HG02623 (cell line): ENCODE results near the gene IL33.

Source experiments
- ATAC-seq: cut with Tn5 transposase; IDR thresholded peaks from one replicate; pipeline ENCODE4 v1.9.1; 2021; ENCODE audit warnings: moderate library complexity; ENCODE audit not compliant: unreplicated experiment

Gene IL33

GRCh38 chr9:6216002-6216401 is 395 bp downstream of the IL33 start:
- no peak for ATAC-seq

DNA sequence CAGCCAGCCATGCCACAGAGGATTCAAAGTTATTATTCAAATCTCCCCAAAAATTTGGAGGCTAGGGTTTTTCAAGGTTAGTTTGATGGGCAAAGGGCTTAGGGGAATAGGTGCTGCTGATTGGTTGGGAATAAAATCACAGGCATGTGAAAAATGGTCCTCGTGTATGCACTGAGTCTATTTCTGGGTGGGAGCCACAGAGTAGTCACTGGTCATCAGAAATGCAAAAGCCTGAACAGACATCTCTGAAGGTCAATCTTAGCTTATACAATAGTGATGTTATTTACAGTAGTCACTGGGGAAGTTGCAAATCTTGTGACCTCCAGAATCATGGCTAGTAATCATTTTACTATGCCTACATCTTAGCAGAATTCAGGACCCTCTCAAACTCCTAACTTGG is 1.3 kb downstream of the IL33 start:
- no peak for ATAC-seq

DNA sequence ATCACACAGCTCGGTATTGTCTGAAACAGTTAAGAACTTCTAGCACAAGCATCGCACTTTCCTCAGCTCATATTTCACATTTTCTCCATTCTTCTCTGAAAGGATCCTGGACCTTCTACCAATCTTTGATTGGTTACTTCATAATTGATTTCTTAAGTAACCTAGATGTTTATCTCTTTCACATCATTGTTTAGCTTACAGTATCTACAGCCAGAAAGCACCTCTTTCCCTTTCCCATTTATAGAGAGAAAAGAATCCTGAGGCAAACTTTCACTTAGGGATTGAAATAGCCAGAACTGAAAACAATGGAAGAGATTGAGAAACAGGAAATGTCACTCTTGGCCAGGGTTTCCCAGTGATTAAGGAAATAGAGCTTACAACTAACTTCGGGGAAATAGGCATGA is 2.5 kb downstream of the IL33 start:
- no peak for ATAC-seq

DNA sequence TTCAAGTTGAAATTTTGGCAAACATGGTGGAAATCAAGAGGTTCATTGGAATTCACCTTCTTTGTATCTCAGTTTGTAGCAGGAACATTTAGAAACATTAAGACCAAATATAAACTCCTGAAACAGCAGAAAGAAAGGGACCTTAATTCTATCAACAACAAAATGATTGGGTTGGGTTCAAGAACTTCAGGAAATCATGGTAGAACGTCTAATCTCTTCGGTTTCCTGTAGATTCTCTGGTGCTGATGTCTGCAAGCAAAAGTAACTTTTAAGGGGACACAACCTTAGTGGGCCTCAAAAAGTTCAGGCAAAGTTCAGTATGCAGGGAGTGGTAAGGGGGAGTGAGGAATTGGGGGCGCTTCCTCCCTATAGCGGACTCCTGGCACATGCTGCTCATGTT is 3.4 kb downstream of the IL33 start:
- ATAC-seq, result no peak

- ATAC-seq, result no peak
Observed at GRCh38 chr9:6219981-6220380, 4.4 kb downstream of the IL33 start.

DNA sequence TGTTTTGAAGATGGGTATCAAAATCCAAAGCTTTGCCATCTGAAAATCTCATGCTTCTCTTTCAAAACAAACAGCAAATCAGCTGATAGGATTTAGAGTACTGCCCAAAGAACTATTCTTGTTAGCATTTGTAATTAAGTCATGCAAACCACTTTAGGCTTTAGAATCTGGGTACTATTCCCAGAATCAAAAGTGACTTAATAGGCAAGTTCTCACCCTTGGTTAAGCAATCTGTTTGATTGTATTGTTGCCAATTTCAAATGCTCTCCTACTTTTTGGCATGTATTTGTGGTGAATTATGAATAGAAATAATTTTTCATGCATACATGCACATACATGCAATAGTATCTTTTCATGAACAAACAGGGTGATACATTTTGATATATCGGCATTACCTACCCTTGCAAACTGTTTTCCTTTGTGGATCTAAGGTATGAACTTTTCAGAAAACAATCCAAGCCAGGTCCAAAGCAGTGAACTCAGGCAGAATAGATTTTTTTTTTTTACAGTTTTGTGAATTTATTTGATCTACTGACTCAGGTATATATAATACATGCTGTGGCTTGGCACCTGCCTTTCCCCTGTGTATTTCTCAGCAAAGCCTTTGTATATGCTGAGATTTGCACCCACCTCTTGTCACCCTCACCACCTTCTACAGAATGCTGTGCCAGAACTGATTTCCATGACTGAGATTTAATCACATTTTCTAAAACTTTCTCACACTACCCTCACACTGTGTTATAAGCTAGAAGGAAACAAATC is 9.0 kb downstream of the IL33 start:
- ATAC-seq, result no peak

GRCh38 chr9:6226696-6227095 is 11.1 kb downstream of the IL33 start:
- ATAC-seq, result no peak

DNA sequence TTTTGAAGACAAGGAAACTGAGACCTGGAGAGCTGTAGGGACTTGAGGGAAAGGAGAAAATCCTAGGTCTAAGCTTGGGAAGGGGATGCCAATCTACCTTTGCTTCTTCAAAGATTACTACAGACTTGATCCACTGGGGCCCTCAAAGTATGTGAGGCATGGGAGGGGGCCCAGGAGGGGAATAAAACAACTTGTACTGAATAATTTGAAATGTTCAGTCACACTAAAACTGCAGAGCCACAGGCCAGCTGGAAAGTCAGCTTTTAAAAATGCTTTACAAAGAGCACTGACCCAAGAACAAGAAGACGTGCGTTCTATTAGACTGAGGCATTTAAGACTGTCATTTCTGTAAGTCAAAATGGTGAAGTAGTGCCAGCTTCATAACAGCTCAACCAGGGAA is 13.6 kb downstream of the IL33 start:
- ATAC-seq, result no peak

DNA sequence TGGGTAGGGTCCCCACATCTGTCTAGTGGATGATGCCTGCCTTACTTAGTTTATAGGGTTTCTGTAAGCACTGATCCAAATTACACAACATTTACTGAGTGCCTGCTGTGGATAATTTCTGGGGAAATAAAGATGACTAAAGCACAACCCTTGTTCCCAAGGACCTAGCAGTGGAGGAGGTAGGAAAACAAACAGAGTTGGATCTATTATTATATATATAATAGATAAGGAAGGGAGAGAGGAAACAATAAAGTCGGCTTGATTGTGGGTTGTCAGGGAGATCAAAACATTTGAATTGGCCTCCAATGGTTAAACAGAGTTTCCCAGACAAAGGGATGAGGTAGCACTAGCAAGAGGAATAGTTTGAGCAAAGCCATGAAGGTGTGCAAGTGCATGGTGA is 14.0 kb downstream of the IL33 start:
- no peak for ATAC-seq

GRCh38 chr9:6230037-6230780 is 14.6 kb downstream of the IL33 start:
- no peak for ATAC-seq

DNA sequence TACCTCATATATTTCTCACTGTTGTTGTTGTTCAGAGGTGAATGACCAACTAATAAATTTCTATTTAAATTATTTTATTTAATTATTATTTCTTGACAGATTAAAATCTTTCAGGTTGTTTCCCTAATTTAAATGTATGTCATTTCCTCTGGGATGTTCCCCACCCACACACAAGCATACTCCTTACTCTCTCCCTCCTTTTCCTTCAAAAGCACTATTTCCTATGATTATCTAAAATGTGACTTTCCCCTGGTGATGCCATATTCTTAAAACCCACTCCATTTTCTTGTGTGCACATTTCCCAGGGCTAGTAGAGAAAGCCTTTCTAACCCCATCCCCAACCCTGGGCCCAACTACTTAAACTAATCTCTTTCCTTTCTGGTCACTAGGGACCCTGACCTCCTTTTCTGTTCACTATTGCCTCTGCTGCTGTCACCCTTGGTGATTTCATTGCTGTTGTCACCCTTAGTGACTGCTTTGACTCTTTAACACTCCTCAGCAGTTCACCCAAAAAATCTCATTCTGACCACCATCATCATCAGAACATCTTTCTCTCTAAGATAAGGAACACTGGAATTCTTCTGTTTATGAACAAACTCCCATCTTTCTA is 16.8 kb downstream of the IL33 start:
- ATAC-seq, result no peak

DNA sequence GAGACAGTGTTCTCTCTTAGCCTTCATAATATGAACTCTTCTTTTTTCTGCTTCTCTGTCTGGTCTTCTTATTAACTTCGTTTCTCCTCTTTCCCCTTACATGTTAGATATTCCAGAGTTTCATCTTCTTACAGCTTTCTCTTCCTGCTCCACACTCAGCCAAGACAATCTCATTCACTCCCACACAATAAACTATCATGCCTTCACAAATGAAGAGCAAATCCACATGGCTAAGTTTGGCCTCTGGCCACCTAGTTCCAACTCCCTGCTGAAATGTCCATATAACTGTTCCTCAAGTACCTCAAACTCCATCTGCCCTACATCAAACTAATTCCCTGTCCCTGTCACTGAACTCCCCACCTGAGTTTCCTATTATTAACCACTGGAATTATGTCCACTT is 18.4 kb downstream of the IL33 start:
- no peak for ATAC-seq

DNA sequence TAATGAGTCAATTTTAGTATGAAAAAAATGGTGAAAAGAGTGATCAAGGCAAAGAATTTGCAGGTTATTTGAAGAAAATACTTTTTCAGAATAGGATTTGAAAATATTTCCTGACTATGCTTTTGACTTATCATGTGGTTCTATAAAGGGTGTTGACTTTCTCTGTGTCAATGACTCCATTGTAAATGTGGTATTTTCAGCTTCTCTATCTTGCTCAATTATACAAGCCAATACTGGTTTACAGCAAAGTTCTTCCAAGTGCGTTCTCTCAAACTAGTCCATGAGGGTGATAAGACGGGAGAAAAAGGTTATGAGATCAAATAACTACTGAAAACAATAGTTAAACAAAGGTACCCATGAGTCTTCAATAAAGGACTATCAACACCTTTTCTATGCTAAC is 21.7 kb downstream of the IL33 start:
- ATAC-seq, result no peak

- ATAC-seq, result no peak
Observed at GRCh38 chr9:6239048-6239461, 23.4 kb downstream of the IL33 start.

- no peak for ATAC-seq
Observed at GRCh38 chr9:6239694-6240093, 24.1 kb downstream of the IL33 start.

DNA sequence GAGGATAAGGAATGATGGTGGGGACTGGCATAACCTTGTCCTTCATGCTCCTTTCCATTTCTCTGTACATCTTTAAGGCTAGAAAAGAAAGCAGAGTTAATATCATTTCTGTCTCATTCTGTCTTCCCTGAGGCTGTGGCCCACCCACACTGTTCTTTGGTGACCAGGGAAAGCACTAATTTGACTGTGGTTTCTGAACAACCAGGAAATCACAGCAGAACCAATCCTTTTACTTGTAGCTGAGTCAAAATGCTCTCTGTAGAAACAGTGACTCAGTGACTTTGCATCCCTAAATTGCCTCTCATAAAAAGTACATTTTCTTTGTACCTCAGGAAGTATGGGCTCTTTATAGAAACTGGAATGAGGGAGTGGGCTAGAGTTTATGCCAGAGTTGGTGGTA is 28.1 kb downstream of the IL33 start:
- peak; percentile 92 for ATAC-seq

DNA sequence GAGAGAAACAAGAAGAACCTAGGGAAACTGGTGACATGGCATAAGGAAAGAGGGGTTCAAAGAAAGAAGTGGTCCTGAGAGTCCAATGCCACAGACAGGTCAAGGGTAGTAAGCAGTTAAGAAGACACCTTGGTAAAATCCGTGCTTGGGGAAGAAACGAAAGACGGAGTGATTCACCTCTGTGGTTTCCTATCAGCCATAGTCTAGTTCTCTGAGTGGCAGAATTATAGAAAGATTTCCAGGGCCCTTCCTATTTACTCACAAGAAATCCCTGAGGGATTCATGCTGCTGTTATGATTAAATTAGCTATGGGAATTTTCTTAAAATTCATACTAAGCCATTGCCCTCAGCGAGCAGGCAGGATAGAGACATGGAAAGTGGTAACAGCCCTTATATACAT is 31.7 kb downstream of the IL33 start:
- ATAC-seq, result no peak

DNA sequence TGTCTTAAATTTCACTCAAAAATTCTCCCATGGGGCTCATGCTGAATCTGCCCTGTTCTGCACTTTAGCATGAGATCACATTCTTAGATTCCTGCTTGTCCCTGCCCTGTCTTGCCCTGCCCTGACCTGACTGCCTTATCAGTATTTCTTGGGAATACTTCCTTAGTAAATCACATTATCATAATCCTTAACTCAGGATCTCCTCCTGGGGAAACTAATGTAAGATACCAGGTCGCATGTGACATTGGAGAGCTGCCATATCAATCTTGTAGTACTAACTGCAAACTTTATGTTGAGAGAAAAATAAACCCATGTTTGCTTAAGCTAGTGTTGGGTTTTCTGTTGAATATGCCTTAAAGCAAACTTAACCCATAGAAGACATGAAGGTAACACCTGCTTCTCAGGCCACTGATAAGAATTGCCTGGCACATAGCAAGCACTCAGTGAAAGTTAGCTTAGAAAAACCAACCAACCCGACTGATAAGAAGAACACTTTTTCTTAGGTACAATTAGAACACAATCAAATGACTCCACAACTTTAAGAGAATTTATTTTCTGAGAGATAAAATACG is 53.3 kb downstream of the IL33 start:
- no peak for ATAC-seq

DNA sequence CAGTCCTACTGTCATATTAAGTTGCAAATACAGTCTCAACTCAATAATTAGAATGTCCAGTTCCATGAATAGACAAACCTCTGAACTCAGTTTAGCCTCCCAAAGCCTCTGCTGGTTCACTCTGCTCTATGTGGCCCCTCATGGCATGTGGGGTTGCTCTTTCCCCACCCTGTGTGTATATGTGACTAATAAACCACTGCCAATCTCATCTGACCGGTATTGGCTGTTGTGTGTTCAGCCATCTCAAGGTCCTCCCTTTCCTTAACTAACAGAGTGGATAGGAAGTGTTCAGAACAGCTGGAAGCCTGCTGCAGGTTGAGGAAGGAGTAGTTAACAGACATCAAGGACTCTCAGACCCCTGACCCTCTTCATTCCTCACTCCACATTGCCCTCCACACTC is 55.3 kb downstream of the IL33 start:
- ATAC-seq, result no peak

GRCh38 chr9:6271508-6272228 is 56.1 kb downstream of the IL33 start:
- no peak for ATAC-seq

GRCh38 chr9:6272229-6272598 is 56.6 kb downstream of the IL33 start:
- no peak for ATAC-seq
